COR-L47 (cell line): Measurements from ENCODE around the gene GCC1.
"Not testable (repeated sequence)": the region's sequence is repeated elsewhere in the genome, so short reads cannot be mapped to it uniquely, and the experiment has no call there.

Experiments
- DNase-seq: peaks from one replicate; lab custom pipeline; 2025; lab: John Stamatoyannopoulos, UW

Gene GCC1

DNA sequence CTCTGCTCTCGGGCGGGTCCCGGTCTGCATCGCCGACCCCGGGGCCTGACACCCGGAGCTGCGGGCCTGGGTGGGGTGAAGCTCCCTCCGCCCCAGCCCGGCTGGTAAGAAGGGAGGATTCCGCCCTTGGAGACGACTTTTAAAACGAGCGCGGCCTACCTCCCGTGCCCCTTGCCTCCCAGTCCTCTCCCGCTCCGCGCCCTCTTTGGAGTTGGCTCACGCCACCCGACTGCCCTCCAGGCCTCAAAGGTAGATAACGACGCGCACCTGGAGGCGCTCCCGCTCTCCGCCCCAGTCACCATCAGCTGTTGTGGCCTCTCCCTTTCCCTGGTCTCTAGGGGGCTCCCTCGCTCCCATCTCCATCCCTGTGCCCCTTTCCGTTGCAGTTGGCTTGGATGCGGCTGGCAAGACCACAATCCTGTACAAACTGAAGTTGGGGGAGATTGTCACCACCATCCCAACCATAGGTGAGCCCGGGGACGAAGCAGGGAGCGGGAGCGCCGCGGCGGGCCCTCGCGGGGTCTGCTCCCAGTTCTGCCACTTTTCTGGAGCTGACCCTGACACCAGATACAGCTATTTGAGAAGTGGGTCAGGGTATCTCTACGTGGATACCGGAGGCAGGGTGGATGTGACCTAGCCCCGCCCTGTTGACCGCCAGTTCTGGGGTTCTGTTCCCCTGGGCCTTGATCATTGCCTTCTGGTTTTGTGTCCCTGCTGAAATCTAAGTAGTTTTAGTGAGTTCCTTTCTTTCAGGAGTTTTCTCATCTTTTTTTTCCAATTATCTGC, 3.5 kb upstream of the GCC1 start:
- peak; percentile 65 for DNase-seq

DNA sequence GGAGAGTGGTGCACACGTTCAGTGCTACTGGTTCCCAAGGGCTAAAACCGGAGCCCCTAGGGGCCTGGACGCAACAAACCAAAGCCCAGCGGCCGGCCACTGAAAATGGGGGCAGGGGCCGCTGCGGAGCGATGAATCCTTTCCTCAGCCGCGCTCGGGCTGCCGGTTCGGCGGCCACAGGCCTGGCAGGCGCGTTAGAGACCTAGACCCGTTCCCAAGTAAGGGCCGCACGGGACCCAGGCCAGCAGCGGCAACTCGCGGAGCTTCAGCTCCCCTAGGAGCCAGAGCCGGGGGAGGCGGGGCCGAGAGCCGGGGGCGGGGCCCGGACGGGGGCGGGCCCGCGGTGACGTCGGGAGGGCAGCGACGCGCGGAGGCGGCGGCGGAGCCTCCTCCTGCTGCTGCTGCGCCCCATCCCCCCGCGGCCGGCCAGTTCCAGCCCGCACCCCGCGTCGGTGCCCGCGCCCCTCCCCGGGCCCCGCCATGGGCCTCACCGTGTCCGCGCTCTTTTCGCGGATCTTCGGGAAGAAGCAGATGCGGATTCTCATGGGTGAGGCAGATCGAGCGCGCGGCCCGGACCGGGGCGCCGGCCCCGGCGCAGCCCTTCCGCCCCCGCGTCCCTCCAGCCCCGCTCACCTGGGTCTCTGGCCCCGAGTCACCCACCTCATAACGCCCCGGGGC, 2.8 kb upstream of the GCC1 start, which contains the start of gene ARF5:
Gene ARF5, plus strand, starts transcription at position 393 of the 678 bp plus-strand sequence. Its CDS starts 88 bp downstream, at position 481.
- DNase-seq: peak; percentile 66

DNA sequence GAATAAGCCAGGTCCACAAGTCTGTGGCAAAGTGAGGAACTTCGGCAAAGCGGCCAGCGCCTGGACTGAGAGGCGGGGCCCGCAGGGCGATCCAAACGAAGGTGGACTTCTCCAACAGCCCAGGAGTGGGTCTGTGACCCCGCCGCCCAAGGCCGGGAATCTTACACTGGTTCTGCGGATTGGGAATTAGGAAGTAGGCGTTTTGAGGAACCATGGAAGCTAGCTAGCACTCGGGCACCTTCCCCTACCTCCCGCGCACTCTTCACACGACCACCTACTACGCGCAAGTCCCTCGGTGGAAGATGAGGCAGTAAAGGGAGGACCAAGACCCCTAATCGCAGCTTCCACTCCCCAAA, 2.2 kb upstream of the GCC1 start:
- DNase-seq: no peak

DNA sequence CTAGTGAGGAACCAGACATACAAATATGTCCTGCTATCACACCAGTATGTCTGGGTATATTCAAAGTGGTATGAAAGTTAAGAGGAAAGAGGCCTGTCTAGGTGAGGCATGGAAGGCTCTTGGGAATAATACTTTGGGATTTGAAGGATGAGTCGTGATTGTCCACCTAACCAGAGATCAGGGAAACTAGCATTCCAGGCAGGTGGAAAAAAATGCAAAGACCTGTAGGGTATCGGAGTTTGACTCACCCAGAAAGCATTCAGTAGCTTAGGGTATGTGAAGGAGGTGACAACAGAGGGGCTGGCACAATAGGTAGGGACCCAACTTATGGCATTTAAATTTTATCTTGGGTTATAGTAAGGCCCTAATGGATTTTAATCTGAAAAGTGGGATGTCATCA, 950 bp upstream of the GCC1 start:
- no peak for DNase-seq

DNA sequence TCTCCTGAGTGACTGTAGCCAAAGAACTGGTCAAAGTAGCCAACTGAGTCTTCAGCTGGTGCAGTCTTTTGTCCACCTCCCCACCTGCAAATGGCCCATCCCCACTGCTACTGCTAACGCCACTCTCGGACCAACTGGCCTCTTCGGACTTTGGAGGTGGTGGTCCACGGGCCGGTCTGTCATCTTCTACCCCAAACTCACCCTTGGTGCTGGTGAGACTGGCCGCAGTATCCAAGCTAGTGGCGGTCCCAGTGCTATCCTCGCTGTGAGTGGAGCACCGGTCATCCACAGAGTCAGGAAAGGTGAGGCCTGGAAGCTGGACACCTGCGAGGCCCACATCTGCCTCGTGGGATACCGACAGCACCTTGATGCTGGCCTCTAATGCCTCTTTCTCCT, 750 bp downstream of the GCC1 start:
- DNase-seq: no peak

DNA sequence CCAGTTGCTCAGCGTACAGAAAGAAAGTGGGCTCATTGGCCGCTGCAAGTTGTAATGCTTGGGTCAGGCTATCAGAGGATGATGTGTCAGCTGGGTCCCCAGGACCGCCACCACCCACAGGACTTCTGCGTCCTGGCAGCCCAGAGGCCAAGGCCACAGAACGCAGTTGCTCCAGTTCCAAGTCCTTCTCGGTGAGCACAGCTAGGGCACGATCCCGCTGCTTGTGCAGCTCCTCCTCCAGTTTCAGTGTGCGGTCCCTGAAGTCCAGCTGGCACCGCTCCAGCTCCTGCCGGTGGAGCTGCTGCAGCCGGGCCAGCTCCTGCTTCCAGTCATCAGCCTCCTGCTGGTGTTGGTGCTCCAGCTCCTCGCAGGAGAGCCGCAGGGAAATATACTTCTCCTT, 3.0 kb downstream of the GCC1 start:
- DNase-seq: no peak

DNA sequence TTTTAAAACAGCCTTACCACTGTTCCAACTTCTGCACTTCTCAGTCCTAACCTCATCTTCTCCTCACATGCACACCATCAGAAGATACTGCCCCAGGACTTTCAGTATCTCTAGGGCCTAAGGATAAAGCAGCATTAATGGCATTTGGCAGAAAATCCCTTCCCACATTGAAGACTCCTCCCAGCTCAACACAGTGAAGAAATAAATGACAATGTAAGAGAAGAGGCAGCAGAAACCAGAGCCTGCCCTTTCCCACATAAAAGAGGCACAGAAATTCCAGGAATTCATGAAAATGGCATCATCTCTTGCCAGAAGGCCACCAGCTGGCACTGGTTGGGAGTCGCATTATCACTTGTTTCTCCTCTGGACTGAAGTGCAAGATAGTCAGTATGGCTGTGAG, 3.7 kb downstream of the GCC1 start:
- DNase-seq: no peak

DNA sequence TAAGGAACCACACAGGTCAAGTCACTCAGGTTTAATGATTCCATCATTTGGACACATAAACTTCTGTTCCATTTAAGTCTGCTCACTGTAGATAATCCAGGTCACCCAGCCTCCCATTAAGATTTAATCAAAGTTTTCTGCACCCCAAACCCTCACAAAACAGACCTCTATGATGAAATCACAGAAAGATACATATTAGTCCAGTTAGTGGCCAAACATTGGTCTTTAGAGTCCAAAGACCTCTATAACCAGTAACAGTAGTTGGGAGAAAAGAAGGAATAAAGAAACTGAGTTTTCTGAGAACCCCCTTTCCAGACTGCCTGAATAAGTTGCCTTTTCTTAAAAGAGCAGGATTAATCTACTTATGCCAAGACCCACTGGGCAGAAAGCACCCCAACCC, 4.8 kb downstream of the GCC1 start:
- DNase-seq: no peak

DNA sequence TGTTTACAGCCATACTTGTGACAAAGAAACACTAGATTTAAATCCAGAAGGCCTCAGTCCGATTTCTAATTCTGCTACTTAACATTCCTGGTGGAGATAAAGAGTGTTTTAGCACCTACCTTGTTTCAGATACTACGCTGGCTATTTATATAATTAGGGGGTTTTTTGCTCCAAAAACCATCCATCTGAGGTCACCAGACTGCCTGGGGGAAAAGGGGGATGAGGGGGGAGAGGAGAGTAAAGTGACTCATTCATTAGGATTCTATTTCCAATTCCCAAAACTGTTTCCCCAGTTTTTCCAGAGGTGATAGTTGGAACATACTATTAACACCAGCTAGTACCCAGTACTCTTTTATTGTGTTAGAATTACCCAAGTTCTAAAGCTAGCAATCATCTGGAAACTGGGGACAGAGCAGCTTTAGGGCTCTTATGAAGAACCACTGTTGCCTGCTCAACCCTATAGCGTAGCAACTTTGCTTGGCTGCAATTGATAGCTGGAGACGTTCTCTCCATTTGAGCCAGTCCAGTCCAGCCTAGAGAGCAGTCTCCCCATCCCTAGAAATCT, 6.6 kb downstream of the GCC1 start:
- no peak for DNase-seq

DNA sequence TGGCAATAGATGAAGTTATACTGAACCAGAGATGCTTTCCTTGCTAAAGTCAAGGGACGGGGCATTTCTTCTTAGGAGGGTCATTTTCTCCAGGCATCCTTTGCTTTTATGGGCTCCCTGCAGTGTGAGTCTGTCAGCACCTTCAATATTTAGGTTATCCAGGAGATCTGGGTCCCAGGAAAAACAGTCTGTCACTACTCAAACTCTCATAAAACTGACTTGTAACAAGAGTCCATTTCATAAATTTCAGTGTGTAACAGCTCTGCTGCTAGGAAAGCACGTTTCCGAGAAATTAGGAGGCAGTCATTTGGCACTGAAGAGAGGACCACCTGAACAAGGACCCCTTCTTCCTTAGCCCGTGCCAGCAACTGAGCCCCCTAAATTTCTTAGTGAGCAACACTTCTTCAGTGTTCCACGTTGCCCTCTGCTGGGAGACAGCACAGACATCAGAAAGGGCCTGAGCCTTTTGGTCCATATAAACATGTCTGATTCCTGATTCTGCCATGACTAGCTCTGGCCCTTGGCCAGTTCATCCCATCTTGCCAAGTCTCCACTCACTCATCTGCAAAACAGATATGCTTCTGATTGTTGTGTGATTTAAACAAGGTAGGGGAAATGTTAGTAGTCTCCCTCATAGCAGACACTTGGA, 7.2 kb downstream of the GCC1 start:
- no peak for DNase-seq

DNA sequence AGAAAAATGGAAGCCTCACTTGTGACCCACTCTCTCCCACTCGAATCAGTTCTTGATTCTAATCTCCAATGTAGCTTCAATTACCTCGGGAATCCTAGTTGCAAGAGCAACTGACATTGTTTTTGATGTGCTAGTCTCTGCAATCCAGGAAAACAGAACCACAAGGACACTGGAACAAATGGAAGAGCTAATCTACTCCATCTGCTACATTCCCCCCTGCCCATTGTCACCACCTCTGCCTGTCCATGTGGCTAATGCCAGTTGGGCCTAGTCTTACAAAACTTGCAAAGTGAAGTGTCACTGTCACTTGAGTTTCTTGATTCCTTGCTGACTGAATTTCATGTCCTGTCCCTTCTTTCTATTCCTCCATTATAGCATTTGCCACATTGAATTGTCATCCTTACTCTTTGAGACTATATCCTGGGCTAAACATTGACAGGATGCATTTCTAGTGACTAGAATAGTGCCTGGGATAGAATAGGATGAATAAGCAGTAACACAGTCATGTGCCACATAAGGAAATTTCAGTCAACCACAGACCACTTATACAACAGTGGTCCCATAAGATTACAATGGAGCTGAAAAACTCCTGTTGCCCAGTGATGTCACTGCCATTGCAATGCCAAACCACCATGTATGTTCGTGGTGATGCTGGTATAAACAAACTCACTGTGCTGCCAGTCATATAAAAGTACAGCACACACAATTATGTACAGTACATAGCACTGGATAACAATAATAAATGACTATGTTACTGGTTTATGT, 13.5 kb downstream of the GCC1 start:
- DNase-seq: no peak

DNA sequence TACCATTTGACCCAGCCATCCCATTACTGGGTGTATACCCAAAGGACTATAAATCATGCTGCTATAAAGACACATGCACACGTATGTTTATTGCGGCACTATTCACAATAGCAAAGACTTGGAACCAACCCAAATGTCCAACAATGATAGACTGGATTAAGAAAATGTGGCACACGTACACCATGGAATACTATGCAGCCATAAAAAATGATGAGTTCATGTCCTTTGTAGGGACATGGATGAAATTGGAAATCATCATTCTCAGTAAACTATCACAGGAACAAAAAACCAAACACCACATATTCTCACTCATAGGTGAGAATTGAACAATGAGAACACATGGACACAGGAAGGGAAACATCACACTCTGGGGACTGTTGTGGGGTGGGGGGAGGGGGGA, 17.4 kb downstream of the GCC1 start:
- not testable (repeated sequence) for DNase-seq

DNA sequence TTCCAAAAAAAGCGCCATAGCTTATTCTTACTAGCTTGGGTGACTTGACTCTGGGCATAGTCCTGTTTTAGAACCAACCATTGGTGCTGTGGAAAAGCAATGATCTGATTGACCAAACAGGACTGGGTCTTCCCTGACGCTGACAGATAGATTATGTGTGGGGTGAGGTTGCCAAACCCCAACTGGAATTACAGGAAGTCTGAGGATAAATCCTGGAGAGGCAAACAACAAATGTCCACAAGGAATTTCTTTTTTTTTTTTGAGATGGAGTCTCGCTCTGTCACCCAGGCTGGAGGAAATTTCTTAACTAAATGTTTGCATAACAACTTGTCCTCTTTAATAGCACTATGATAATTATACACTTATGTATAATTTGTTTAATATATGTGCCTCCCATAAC, 19.2 kb downstream of the GCC1 start:
- no peak for DNase-seq

DNA sequence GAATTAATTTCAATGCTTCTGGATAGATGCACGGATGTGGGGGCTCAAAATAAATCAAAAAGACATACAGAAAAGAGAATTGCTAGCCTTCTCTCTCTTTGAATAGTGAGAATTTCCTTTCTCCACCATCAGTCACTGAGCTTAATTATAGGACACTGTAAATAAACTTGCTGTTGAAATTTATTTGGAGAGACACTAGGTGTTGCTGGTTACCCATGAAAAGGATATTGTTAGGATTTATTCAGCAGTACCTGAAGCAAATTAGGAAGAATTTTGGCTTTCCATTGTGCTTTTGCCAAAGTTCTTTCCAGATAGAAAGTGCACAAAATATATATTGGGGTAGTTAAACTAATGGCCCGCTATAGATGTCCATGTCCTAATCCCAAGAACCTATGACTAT, 27.6 kb downstream of the GCC1 start:
- DNase-seq: no peak

DNA sequence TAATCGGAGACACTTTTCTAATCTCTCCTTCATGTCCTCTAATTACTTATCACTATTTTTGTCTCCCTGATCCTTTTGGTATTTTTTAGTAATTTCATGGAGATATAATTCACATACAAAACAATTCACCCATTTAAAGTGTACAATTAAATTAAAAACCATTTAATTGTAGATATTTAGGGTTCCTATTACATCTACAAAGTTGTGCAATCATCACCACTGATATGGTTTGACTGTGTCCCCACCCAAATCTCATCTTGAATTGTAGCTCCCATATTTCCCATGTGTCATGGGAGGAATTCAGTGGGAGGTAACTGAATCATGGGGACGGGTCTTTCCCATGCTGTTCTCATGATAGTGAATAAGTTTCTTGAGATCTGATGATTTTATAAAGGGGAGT, 29.0 kb downstream of the GCC1 start:
- no peak for DNase-seq

DNA sequence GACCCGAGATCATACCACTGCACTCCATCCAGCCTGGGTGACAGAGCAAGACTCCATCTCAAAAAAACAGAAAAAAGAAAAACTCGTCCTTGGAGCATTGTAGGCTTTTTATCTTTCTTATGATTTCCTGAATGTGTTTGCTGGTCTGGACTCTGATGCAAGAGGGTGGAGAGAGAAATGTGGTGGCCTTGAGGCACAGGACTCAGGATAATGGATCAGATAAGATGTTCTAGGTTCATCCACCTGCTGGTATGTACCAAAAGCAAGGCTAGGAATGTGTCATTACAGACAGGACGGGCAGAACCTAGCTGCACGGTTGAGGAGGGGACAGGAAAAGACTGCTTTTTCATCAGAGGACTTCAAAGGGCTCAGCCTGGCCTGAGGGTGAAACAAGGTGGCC, 33.5 kb downstream of the GCC1 start:
- DNase-seq: no peak

DNA sequence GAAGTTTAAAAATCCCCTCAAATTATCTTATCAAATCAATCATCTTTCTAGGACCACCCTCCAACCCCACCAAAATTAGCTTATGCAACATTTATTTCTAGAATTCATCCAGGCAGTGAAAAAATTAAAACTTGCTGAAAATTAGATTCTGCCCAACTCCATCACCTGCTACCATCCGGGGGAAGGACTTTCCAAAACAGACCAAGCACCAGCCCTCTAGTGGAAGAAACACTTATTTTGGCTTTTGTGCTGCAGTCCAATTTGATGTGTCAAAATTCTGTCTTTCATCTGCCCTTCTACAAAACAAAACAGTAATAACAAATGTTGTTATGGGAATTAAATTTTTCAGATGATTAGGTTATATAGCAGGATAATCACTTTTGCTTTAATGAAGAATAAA, 35.1 kb downstream of the GCC1 start:
- DNase-seq: no peak

DNA sequence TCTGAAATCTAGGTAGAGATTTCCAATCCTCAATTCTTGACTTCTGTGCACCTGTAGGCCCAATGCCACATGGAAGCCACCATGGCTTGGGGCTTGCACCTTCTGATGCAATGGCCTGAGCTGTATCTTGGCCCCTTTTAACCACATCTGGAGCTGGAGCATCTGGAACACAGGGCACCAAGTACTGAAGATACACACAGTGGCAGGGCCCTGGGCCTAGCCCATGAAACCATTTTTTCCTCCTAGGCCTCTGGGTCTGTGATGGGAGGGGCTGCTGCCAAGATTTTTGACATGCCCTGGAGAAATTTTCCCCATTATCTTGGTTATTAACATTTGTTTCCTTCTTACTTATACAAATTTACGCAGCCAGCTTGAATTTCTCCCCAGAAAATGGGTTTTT, 39.1 kb downstream of the GCC1 start:
- DNase-seq: no peak

DNA sequence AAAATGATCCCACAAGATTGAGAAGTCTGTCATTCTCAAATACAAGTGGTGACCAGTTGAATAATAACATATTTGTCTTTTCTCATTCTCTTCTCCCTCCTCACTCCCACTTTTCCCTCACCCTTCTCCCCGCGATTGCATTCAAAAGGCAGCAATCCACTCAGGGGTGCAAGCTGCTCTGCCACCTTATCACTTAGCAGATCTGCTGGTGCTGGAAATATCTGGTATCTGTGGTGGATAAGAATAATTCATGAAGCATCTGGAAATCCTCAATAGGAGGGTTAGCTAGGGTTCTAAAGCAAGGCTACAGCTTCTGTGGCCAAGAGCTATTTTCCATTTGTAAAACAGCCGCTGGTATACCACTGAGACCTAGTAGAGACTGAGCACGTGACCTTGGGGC, 43.8 kb downstream of the GCC1 start:
- no peak for DNase-seq

DNA sequence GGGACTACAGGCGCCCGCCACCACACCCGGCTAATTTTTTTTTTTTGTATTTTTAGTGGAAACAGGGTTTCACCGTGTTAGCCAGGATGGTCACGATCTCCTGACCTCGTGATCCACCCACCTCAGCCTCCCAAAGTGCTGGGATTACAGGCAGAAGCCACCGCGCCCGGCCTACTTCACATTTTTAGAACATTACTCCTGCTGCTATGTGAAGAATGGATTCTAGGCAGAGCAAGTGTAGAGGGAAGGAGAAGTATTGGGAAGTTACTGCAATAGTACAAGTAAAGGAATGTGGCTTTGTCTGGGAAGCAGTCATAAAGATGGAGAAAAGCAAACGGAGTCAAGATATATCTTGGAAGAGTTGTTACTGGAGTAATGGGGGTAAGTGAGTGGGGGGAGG, 44.9 kb downstream of the GCC1 start:
- DNase-seq: not testable (repeated sequence)

DNA sequence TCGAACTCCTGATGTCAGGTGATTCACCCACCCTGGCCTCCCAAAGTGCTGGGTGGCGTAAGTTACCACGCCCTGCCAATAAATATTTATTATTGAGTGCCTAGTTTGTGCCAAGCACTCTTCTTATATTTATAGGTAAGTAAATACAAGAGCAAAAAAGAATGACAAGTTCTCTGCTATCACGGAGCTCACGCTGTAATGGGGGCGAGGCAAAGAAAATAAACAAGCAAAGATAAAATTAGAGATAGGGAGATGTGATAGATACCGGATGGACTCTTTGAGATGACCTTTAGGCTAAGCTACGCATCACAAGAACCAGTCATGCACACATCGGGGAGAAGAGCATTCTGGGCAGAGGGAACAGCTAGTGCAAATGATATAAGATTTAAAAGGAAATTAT, 46.3 kb downstream of the GCC1 start:
- no peak for DNase-seq

DNA sequence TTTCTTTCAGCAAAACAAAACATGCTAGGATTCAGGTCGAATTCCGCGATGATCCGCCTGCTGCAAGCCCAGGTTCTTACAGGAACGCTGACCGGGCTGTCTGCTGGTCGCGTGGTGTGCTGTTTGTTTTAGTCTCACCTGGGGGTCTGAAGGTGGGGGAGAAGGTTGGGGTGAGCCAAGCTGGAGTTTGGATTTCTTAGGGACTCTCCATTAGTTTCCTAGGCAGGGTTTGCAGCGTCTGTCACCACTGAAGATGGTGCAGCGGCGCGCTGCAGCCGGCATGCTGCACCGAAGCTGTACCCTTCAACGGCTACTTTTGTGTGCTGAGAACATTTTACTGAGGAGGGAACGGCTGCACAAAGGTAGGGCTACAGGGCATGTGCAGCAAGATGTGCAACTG, 48.7 kb downstream of the GCC1 start:
- DNase-seq: no peak

DNA sequence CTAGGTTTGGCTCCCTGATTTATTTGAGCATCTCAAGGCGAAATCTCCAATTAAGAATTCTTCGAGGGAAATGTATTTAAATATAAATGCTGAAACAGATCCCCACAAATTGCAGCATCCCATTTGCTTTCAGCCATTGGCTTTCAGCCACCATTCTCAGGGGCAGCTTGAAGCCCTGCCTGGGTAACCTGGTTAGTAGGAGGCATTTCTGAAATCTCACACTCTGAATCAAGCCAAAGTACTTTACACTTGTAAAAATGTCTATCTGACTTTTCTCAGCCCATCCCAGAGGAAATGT, 49.1 kb downstream of the GCC1 start:
- no peak for DNase-seq
